Measurements from ENCODE around the gene CENPVL1. TPM values are rescaled to one million over a fixed set of nuclear protein-coding genes. Genes with fewer than 3 reads are reported as not detected.

The CENPVL1 gene
- total RNA-seq, 1 donor: not detected

DNA sequence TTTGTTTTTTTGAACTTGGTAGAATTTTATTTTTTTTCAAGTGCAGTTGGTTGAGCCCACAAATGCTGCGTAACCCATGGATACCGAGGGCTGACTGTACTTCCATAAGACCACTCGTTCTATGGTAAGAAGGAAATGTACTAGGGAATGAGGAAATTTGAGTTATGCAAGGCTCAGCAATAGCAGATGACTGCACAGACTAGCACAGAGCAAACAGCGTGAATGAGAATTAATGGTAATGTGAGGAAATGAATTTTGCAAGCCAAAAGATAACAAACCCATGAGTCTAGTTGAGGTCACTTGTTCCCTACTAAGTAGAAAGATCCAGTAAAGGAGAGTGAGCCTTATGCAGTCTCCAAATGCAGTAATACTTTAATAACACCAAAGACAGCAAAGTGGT lies 50.3 kb downstream of the CENPVL1 start:
- DNase-seq (ENCODE audit: low read depth): no peak
- TF ChIP-seq, protein P1, sequence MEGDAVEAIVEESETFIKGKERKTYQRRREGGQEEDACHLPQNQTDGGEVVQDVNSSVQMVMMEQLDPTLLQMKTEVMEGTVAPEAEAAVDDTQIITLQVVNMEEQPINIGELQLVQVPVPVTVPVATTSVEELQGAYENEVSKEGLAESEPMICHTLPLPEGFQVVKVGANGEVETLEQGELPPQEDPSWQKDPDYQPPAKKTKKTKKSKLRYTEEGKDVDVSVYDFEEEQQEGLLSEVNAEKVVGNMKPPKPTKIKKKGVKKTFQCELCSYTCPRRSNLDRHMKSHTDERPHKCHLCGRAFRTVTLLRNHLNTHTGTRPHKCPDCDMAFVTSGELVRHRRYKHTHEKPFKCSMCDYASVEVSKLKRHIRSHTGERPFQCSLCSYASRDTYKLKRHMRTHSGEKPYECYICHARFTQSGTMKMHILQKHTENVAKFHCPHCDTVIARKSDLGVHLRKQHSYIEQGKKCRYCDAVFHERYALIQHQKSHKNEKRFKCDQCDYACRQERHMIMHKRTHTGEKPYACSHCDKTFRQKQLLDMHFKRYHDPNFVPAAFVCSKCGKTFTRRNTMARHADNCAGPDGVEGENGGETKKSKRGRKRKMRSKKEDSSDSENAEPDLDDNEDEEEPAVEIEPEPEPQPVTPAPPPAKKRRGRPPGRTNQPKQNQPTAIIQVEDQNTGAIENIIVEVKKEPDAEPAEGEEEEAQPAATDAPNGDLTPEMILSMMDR (IDR thresholded peaks at IDR 0.05; ENCODE audit: insufficient read depth, low read length): no peak
- no peak overlapping the region for H3K4me3 ChIP-seq (ENCODE audit: low read depth, low read length)

Other genes starting within 250 kb of the CENPVL1 start
- gene NUDT11, start 213.9 kb upstream of the CENPVL1 start, total RNA-seq (ENCODE audit: low replicate concordance): 11.8 and 13.9 TPM in 2 replicates
- gene CENPVL3, start 91.6 kb upstream of the CENPVL1 start, total RNA-seq (ENCODE audit: low replicate concordance): not detected in 2 replicates
- gene CENPVL2, start 27.7 kb upstream of the CENPVL1 start, total RNA-seq (ENCODE audit: low replicate concordance): 0.41 TPM in 1 of 2 replicates, not detected in the other
- gene GSPT2, start 32.9 kb downstream of the CENPVL1 start, total RNA-seq (ENCODE audit: low replicate concordance): 9.8 and 11.5 TPM in 2 replicates
- gene MAGED1, start 183.1 kb downstream of the CENPVL1 start, total RNA-seq (ENCODE audit: low replicate concordance): 226 and 388 TPM in 2 replicates

Data from fibroblast of the aortic adventitia (primary cell).